Renal cortex interstitium (tissue), 11 donors: ENCODE data around the gene ERCC3. TPM values are rescaled to one million over a fixed set of nuclear protein-coding genes. Genes with fewer than 3 reads are reported as not detected.
"Not testable (repeated sequence)": the region's sequence is repeated elsewhere in the genome, so short reads cannot be mapped to it uniquely, and the experiment has no call there.

Experiments
- DNase-seq, 11 donors: peaks; one replicate each; pipeline ENCODE4 v3.0.0-alpha.2; 2013; ENCODE audit warnings: low read depth in 9 of 11, low spot score in 4 of 11; ENCODE audit errors: extremely low read depth in 1 of 11
- polyA plus RNA-seq, 3 donors: library from polyadenylated mRNA; unstranded; fragments of 120-200 nt; gene quantifications; one replicate each; pipeline ENCODE4 v1.2.1, GENCODE V29; 2013; ENCODE audit not compliant: insufficient read length in 3 of 3

Gene ERCC3
- polyA plus RNA-seq, 3 donors, result 64.2 to 79.8 (median 64.8) TPM

DNA sequence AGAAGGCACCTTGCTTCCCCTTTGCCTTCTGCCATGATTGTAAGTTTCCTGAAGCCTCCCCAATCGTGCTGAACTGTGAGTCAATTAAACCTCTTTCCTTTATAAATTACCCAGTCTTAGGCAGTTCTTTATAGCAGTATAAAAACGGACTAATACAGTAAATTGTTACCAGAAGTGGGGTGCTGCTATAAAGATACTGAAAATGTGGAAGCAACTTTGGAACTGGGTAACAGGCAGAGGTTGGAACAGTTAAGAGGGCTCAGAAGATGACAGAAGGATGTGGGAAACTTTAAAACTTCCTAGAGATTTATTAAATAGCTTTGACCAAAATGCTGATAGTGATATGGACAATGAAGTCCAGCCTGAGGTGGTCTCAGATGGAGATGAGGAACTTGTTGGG lies 56.2 kb downstream of the ERCC3 start:
- not testable (repeated sequence) for DNase-seq

DNA sequence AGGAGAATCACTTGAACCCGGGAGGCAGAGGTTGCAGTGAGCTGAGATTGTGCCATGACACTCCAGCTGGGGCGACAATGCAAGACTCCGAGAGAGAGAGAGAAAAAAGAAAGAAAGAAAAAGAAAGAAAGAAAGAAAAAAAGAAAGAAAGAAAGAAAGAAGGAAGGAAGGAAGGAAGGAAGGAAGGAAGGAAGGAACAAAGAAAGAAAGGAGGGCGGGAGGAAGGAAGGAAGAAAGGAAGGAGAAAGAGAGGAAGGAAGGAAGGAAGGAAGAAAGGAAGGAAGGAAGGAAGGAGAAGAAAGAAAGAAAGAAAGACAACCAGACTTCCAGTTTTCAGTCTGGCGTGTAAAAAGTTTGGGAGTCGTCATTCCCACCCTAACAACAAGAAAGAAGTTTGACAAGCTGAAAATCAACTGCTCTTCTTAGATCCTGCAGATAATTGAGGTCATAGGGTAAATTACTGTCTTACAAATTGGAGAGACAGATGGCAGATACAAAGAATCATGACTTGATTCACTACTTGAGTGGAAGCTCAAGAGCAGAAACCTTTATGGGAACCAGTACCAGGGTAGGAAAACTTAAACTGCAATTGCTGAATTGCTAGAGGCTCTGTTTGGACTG lies 58.8 kb downstream of the ERCC3 start:
- no peak for DNase-seq

DNA sequence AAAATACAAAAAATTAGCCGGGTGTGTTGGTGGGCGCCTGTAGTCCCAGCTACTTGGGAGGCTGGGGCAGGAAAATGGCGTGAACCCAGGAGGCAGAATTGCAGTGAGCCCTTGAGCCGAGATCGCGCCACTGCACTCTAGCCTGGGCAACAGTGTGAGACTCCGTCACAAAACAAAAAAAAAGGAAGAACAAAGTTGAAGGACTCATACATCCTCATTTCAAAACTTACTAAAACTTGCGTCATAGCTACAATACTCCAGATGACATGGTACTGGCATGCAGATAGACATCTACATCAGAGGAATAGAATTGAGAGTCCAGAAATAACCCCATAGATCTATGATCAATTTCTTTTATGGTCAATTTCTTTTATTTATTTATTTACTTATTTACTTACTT lies 60.2 kb downstream of the ERCC3 start:
- no peak for DNase-seq

- DNase-seq, result no peak
These were observed 62.6 kb downstream of the ERCC3 start for GRCh38 chr2:127231130-127231865.

- no peak for DNase-seq
These were observed 64.4 kb downstream of the ERCC3 start for GRCh38 chr2:127229555-127229954.

- DNase-seq, result no peak
These were observed 65.8 kb downstream of the ERCC3 start for GRCh38 chr2:127228102-127228501.

- DNase-seq, result not testable (repeated sequence)
These were observed 66.7 kb downstream of the ERCC3 start for GRCh38 chr2:127227264-127227660.

GRCh38 chr2:127226520-127227263 lies 67.3 kb downstream of the ERCC3 start:
- peak in 3 of 11 donors; percentile 22 to 26 (median 26) for DNase-seq

DNA sequence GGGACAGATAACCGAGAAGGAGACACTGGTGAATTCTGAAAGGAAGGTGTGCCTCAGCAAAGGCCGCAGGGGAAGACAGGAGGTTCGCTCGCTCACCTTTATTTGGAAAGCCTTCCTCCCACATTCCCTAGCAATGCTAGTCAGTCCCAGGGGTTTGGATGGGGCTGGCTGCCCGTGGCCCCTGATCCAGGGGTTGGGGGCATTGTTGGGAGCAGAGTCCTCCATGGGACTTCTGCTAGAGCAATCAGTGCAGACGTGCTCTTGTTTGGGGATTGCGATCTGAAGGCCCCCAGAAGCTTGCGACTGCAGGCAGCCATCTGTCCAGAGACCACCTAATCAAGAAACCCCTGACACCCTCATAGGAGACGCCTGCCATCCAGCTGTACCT lies 67.8 kb downstream of the ERCC3 start:
- no peak for DNase-seq

DNA sequence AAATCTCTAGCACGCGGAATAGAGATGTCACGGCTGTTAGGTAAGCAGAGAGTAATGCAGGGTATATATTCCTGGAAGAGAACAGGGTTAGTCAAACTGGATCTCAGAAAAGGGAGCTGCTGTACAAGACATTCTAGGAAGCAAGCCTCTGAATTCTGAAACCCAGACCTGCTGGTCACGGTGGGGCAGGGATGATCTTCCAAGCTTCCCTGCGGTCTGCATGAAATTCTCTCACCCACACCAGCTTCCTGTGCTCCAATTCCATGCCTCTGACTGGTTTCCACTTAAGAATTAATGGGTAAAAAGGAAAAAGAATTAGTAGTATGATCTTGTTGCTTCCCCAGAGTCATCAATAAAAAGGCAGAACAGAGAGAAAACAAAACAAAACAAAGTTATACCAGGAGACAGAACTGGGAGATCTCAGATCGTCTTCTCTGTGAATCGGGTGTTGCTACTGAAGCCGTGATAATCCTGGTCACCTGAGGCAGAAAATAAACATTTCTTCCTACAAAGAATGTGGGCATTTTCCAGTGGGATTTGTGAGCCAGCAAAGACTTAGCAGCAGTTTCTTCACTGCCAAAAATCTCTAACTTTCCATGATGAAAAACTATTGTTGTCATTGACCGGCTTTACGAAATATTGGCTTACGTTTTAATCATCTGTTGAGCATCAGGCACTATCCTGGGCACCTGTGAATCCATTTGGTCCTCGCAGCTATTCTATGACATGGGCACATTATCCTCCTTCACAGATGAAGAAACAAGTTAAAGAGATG lies 68.6 kb downstream of the ERCC3 start:
- no peak for DNase-seq

DNA sequence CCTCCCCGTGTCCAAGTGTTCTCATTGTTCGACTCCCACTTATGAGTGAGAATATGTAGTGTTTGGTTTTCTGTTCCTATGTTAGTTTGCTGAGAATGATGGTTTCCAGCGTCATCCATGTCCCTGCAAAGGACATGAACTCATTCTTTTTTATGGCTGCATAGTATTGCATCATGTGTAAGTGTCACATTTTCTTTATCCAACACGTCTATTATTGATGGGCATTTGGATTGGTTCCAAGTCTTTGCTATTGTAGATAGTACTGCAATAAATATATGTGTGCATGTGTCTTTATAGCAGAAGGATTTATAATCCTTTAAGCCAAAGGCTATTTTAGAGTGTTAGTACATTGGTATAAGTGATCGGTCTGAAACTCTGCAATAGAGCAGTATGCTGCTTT lies 69.8 kb downstream of the ERCC3 start:
- not testable (repeated sequence) for DNase-seq

DNA sequence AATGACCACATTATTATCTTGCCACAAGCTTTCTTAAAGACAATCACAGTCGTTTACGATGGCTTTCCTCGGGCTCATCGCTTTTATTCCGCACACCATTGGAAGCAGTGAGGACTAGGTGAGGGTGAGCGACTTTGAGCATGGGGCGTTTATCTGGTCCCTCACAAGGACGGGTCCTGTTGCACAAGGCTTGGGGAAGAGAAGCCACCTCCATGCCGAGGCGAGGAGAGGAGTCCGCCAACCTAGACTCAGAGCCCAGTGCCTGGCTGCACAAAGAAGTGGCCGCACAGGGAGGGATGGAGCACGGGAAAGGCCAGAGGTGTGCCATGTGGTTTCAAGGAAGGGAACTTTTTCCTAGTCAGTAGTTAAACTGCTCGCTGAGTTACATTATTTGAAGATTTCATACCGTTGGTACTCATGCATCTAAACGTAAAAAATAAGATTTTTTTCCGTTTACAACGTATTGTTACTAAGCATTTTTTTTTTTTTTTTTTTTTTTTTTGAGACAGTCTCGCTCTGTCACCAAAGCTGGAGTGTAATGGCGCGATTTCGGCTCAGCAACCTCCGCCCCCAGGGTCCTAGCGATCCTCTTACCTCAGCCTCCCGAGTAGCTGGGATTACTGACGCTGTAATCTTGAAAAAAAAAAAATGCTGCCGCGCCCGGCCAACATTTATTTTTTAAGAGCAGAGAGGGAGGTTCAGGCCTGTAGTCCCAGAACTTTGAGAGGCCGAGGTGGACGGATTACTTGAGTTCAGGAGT lies 73.0 kb downstream of the ERCC3 start:
- DNase-seq, result peak in 5 of 11 donors; percentile 28 to 47 (median 38)

DNA sequence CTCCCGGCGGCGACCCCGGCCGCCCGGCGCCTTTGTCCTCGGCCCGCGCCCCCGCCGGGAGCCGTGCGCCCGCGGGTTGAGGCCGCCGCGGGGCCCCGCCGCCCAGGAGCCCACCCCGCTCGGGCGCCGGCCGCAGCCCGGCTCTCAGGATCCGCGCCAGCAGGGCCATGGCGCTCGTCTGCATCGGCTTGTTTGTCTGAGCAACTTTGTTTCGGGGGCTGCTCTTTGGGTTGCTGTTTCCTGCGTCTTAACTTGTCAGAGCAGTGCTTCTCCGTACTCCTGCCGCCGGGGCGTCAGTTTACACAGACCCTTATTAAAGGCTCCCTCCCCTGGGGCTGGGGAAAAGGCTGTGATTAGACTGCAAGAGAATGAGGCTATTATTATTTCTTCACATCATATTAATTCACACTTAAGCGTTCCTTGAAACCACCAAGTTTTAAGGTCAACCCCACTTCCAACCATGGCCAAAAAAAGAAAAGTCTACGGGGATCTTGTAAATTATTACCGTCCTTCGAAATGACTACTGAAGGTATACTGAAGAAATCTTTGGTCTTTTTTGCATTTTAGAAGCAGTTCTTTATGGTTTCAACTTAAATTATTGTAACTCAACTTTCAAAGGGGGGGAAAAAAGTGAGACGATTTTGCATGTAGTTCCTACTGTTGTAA lies 73.7 kb downstream of the ERCC3 start, which contains the start of gene CYP27C1:
Gene CYP27C1, minus strand, starts transcription at position 198 of the 666 bp plus-strand sequence. Its CDS starts 29 bp downstream, at position 169.
- DNase-seq, result peak in 7 of 11 donors; percentile 33 to 59 (median 45)

DNA sequence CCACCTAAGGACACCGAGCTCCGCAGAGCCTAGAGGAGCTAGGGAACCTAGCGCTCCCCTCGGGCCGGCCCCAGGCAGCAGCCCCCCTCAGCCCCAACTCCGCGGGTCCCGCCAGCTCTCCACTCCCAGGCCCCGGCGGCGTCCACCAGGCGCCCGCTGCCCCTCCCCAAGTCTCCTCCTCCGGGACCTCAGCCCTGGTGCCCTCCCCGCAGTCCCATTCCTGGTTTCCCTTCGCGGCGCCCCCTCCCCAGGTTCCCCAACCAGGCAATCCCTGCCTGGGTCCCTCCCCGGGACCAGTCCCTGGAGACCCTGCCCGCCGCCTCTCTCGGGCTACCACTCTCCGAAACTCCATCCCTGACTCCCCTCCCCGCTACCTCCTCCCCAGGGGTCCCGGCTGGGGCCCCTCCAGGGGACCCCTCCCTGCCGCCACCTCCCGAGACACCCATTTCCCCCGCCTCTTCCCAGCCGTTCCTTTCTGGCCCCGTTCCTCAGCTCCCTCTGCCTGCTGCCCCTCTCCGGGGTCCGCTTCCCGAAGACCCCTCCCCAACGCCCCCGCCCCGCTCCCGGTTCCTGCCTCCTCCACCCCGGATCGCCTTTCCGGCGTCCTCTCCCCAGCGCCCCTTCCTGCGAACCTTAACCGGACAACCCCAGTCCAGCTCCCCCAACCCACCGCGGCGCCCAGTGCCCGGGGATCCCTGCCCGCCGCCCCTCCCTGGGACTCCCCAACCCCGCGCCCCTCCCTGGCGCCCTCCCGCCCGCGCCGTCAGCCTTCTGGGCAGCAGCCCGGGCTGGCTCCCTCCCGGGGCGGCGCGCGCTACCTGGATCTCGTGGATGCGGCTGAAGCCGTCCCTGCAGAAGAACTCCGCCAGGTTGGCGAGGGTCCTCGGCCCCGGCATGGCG lies 74.5 kb downstream of the ERCC3 start:
- DNase-seq, result peak in 7 of 11 donors; percentile 41 to 65 (median 52)

DNA sequence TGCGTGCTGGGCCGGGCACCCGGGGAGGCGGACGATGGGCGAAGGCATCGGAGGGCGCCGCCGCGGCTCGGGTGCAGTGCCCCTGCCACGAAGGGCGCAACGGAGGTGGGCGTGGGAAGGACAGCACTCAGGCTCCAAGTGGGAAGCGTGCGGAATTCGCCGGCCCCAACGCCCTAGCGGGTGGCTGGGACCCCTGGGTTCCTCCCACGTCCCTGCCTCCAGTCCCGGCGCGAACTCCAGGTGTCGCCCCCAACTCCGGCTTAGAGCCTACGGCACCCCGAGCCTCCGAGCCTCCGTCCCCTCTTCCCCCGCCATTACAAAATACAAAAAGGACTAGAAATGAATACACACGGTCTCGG lies 75.2 kb downstream of the ERCC3 start:
- no peak for DNase-seq

GRCh38 chr2:127217470-127218325 lies 76.2 kb downstream of the ERCC3 start:
- no peak for DNase-seq
